DND-41 (cell line): Measurements from ENCODE around the gene GTF2H3.

Experiments used
- EZH2 ChIP-seq: IDR thresholded peaks from 3 replicates; pipeline ENCODE4 v1.6.1; 2012; ENCODE audit warnings: borderline replicate concordance, low read depth, mild to moderate bottlenecking, moderate library complexity, low read length, inconsistent platforms; ENCODE audit not compliant: severe bottlenecking
- TF ChIP-seq, protein P1 (sequence below): IDR thresholded peaks from 2 replicates; pipeline ENCODE4 v1.5.1; 2012; ENCODE audit warnings: borderline replicate concordance, low read length, moderate library complexity, mild to moderate bottlenecking; ENCODE audit not compliant: poor library complexity, severe bottlenecking; ENCODE audit errors: extremely low read depth

DNA sequence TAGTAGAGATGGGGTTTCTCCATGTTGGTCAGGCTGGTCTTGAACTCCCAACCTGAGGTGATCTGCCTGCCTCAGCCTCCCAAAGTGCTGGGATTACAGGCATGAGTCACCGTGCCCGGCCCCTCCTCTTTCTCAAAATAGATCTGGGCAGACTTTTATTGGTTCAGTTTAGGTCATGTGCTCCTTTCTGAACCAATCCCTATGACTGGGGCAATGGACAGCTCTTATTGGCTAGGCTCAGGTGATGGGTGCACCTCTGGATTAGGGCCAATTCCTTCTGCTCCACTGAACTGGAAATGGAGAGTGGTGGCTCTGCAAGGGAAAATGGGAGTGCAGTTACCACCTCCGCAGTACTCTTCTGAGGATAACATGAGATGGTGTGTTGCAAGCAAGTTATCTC lies 72.3 kb downstream of the GTF2H3 start:
- TF ChIP-seq EZH2 = no peak
- TF ChIP-seq, protein P1, sequence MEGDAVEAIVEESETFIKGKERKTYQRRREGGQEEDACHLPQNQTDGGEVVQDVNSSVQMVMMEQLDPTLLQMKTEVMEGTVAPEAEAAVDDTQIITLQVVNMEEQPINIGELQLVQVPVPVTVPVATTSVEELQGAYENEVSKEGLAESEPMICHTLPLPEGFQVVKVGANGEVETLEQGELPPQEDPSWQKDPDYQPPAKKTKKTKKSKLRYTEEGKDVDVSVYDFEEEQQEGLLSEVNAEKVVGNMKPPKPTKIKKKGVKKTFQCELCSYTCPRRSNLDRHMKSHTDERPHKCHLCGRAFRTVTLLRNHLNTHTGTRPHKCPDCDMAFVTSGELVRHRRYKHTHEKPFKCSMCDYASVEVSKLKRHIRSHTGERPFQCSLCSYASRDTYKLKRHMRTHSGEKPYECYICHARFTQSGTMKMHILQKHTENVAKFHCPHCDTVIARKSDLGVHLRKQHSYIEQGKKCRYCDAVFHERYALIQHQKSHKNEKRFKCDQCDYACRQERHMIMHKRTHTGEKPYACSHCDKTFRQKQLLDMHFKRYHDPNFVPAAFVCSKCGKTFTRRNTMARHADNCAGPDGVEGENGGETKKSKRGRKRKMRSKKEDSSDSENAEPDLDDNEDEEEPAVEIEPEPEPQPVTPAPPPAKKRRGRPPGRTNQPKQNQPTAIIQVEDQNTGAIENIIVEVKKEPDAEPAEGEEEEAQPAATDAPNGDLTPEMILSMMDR = no peak
